ENCODE measurements around the gene MED15.

DNA sequence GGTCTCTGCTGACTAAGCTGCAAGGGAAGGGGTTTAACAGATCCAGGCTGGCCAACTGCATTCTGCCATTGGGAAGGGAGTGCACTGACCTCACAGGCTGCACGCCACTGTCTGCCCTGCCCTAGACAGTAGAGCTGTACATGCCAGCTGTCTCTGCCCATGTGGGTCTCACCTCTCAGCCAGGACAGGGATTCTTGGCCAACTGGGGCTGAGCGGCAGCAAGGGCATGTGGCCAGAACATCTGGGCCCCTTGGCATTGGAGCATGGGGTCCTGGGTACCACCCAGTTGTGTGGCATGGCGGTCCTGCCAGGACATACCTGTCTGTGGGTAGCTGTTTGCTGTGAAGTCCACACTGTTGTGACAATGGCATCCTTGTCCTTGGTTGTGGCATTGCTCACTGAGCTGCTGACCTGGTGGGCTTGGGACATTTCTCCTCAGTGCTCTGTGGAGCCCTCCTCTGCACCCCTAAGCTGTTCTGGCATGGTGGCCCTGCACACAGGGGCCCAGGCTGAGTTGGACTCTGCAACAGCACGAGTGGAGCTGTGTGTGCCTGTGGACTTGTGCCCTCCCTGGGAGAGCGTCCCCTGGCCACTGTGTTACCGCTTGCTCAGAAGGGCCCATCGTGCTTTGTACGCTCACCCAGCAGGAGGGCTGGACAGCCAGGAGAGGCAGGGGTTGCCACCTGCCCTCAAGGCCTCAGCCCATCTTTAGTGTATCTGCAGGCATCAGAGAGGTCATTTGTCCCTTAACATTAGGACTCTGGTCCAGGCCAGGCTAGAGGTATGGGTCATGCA is 46.7 kb downstream of the MED15 start:
- TF ChIP-seq, protein P1, sequence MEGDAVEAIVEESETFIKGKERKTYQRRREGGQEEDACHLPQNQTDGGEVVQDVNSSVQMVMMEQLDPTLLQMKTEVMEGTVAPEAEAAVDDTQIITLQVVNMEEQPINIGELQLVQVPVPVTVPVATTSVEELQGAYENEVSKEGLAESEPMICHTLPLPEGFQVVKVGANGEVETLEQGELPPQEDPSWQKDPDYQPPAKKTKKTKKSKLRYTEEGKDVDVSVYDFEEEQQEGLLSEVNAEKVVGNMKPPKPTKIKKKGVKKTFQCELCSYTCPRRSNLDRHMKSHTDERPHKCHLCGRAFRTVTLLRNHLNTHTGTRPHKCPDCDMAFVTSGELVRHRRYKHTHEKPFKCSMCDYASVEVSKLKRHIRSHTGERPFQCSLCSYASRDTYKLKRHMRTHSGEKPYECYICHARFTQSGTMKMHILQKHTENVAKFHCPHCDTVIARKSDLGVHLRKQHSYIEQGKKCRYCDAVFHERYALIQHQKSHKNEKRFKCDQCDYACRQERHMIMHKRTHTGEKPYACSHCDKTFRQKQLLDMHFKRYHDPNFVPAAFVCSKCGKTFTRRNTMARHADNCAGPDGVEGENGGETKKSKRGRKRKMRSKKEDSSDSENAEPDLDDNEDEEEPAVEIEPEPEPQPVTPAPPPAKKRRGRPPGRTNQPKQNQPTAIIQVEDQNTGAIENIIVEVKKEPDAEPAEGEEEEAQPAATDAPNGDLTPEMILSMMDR (IDR thresholded peaks at IDR 0.05) = no peak
- TF ChIP-seq POLR2A (IDR thresholded peaks at IDR 0.05) = no peak
- no peak for TF ChIP-seq POLR2AphosphoS5 (IDR thresholded peaks at IDR 0.05)
